Measurements from ENCODE around the gene MEST.

The MEST gene

GRCh38 chr7:130454959-130455358 lies 36.9 kb upstream of the MEST start:
- no peak overlapping the region for H3K4me3 ChIP-seq (replicated peaks; ENCODE audit: low read depth, low read length)
- TF ChIP-seq CTCF (IDR thresholded peaks at IDR 0.05; ENCODE audit: low read length, missing control alignments): no peak
- DNase-seq (ENCODE audit: low read depth): no peak

GRCh38 chr7:130458257-130458656 lies 33.6 kb upstream of the MEST start:
- no peak overlapping the region for H3K4me3 ChIP-seq (replicated peaks; ENCODE audit: low read depth, low read length)
- no peak for TF ChIP-seq CTCF (IDR thresholded peaks at IDR 0.05; ENCODE audit: low read length, missing control alignments)
- DNase-seq (ENCODE audit: low read depth): no peak

- H3K4me3 ChIP-seq (replicated peaks; ENCODE audit: low read depth, low read length): no peak overlapping the region
- TF ChIP-seq CTCF (IDR thresholded peaks at IDR 0.05; ENCODE audit: low read length, missing control alignments): no peak
- DNase-seq (ENCODE audit: low read depth): no peak
Measured at GRCh38 chr7:130461272-130461671, 30.6 kb upstream of the MEST start.

- no peak for TF ChIP-seq CTCF (IDR thresholded peaks at IDR 0.05; ENCODE audit: low read length, missing control alignments)
- DNase-seq (ENCODE audit: low read depth): no peak
- H3K4me3 ChIP-seq (replicated peaks; ENCODE audit: low read depth, low read length): no peak overlapping the region
Measured at GRCh38 chr7:130463553-130464434, 28.1 kb upstream of the MEST start.

GRCh38 chr7:130468612-130469011 lies 23.3 kb upstream of the MEST start:
- no peak overlapping the region for H3K4me3 ChIP-seq (replicated peaks; ENCODE audit: low read depth, low read length)
- TF ChIP-seq CTCF (IDR thresholded peaks at IDR 0.05; ENCODE audit: low read length, missing control alignments): no peak

GRCh38 chr7:130471974-130472373 lies 19.9 kb upstream of the MEST start:
- H3K4me3 ChIP-seq (replicated peaks; ENCODE audit: low read depth, low read length): no peak overlapping the region
- DNase-seq (ENCODE audit: low read depth): no peak
- no peak for TF ChIP-seq CTCF (IDR thresholded peaks at IDR 0.05; ENCODE audit: low read length, missing control alignments)

More at GRCh38 chr7:130468612-130469011, 23.3 kb upstream of the MEST start:
- DNase-seq (ENCODE audit: low read depth): no peak

GRCh38 chr7:130473289-130473688 lies 18.6 kb upstream of the MEST start:
- TF ChIP-seq CTCF (IDR thresholded peaks at IDR 0.05; ENCODE audit: low read length, missing control alignments): no peak
- no peak for DNase-seq (ENCODE audit: low read depth)
- no peak overlapping the region for H3K4me3 ChIP-seq (replicated peaks; ENCODE audit: low read depth, low read length)

All from fibroblast of pulmonary artery (primary cell).